Measurements from ENCODE around the gene TEX12.

GRCh38 chr11:112129656-112130055 is 37.5 kb upstream of the TEX12 start:
- TF ChIP-seq ZFP30 (CRISPR knock-in tag; IDR thresholded peaks at IDR 0.05): no peak
- TF ChIP-seq GLIS3 (CRISPR knock-in tag; IDR thresholded peaks at IDR 0.05): no peak
- no peak for TF ChIP-seq ARNTL (CRISPR knock-in tag; IDR thresholded peaks at IDR 0.05; ENCODE audit: borderline replicate concordance, low read depth)
- TF ChIP-seq PATZ1 (CRISPR knock-in tag; IDR thresholded peaks at IDR 0.05; ENCODE audit: borderline replicate concordance): no peak
- TF ChIP-seq BACH2 (CRISPR knock-in tag; IDR thresholded peaks at IDR 0.05; ENCODE audit: borderline replicate concordance): no peak
- no peak for TF ChIP-seq CREB5 (CRISPR knock-in tag; IDR thresholded peaks at IDR 0.05; ENCODE audit: low read depth)
- TF ChIP-seq ZC3H10 (CRISPR knock-in tag; IDR thresholded peaks at IDR 0.05): no peak
- TF ChIP-seq OSR1 (CRISPR knock-in tag; IDR thresholded peaks at IDR 0.05): no peak
- TF ChIP-seq ESRRG (CRISPR knock-in tag; IDR thresholded peaks at IDR 0.05): no peak
- no peak for TF ChIP-seq ZNF70 (CRISPR knock-in tag; IDR thresholded peaks at IDR 0.05)
- no peak for TF ChIP-seq SNAI2 (CRISPR knock-in tag; IDR thresholded peaks at IDR 0.05)
- no peak for TF ChIP-seq TOX (CRISPR knock-in tag; IDR thresholded peaks at IDR 0.05; ENCODE audit: borderline replicate concordance)
- no peak for TF ChIP-seq TCF4 (CRISPR knock-in tag; IDR thresholded peaks at IDR 0.05; ENCODE audit: borderline replicate concordance)
- no peak for TF ChIP-seq ZNF565 (CRISPR knock-in tag; conservative IDR thresholded peaks at IDR 0.05; ENCODE audit: low read depth)
